MM.1S (cell line): ENCODE data around the gene RIMBP3B.
"Not testable (repeated sequence)": the region's sequence is repeated elsewhere in the genome, so short reads cannot be mapped to it uniquely, and the experiment has no call there.

Experiments
- EZH2phosphoT487 ChIP-seq: fragments of 300-600 bp; sonication (generic); IDR thresholded peaks from 2 replicates; pipeline ENCODE4 v1.6.1; 2018; ENCODE audit warnings: antibody characterized with exemption, low read length
- TF ChIP-seq, protein P1 (sequence below): fragments of 300-600 bp; sonication (generic); IDR thresholded peaks from 2 replicates; pipeline ENCODE4 v1.5.1; 2016; ENCODE audit warnings: antibody characterized with exemption, low read length, mixed read lengths

- TF ChIP-seq, protein P1, sequence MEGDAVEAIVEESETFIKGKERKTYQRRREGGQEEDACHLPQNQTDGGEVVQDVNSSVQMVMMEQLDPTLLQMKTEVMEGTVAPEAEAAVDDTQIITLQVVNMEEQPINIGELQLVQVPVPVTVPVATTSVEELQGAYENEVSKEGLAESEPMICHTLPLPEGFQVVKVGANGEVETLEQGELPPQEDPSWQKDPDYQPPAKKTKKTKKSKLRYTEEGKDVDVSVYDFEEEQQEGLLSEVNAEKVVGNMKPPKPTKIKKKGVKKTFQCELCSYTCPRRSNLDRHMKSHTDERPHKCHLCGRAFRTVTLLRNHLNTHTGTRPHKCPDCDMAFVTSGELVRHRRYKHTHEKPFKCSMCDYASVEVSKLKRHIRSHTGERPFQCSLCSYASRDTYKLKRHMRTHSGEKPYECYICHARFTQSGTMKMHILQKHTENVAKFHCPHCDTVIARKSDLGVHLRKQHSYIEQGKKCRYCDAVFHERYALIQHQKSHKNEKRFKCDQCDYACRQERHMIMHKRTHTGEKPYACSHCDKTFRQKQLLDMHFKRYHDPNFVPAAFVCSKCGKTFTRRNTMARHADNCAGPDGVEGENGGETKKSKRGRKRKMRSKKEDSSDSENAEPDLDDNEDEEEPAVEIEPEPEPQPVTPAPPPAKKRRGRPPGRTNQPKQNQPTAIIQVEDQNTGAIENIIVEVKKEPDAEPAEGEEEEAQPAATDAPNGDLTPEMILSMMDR, result not testable (repeated sequence)
- not testable (repeated sequence) for TF ChIP-seq EZH2phosphoT487
Measured at GRCh38 chr22:21360525-21360924, 23.0 kb upstream of the RIMBP3B start.
